GM11168 (cell line): ENCODE measurements around the gene INTS7.
"Not testable (repeated sequence)": the region's sequence is repeated elsewhere in the genome, so short reads cannot be mapped to it uniquely, and the experiment has no call there.

Source experiments
- in situ Hi-C: fragments of 300-500 bp; cut with MboI; formaldehyde crosslinking; loops from one replicate; pipeline ENCODE4 v1.12.0; 2022; ENCODE audit warnings: low sequenced_read_pairs; ENCODE audit not compliant: unreplicated experiment

INTS7 gene

GRCh38 chr1:211986628-211987254, 48.6 kb downstream of the INTS7 start:
- in situ Hi-C loops = no loop called here

DNA sequence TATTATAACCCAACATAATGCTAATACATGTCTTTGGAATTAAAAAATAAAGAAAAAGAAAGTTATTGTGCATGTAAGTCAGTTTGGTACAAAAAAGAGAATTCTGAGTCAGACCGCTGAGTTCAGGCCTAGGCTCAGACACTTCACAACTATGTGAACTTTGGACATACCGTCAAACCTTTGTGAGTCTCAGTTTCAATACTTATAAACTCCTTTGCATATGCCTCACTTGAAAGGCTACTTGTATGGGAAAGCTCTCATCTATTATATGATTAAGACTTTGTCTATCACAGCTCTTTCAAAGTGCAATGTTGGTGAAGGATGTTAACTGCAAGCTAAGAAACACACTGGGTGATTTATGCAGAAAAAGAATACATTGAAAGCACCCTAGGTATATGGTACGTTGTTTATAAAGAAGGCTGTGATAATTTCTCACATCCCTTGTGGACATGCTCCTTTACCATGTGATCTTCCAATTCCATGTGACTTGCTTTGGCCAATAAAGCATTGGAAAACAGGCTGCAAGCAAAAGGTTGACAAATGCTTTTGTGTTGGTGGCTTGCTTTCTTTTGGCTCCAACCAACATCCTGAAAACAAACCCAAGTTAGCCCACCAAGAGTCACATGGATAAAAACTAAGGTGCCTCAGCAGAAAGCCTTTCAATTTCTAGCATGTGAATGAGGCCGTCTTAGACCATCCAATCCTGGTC, 49.6 kb downstream of the INTS7 start:
- in situ Hi-C loops = no loop called here

GRCh38 chr1:211978596-211978995, 56.8 kb downstream of the INTS7 start:
- in situ Hi-C loops = no loop called here

DNA sequence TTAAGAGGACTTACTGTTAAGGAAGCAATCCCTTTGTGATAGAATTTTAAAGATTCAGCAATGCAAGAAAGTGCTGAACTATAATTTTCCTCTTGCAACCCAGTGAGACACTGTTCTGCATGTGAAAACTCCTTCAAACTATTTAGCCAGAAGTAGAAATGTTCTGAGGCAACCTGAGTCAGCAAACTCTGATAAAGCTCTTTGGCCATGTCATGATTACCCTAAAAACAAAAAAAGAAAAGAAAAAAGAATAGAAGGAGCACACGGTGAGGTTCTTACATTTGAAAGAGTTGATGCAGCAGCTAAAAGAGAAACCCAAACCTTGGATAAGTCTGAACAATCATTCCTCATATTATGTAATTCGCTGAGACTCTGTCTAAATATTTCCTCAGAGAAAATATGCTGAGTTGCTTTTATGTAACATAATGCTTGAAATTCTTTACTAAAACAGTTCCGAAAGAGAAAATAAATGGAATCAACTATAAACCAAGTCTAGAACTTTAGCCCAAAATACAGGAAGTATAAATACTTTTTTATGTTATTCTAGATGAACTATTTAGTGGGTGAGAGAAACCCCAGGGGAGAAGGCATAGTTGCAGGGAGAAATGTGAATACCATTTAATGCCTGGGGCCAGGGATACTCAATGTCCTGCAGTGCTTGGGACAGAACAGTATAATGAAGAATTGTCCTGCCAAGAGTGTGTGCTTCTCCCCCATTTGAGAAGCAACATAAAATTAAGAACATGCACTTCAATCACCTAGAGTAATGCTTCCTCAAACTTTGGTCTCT, 60.0 kb downstream of the INTS7 start:
- in situ Hi-C loops = no loop called here

- in situ Hi-C loops = no loop called here
These were observed 61.8 kb downstream of the INTS7 start for GRCh38 chr1:211973541-211973940.

- in situ Hi-C loops = no loop called here
These were observed 67.0 kb downstream of the INTS7 start for GRCh38 chr1:211968200-211968834.

- in situ Hi-C loops = no loop called here
These were observed 67.7 kb downstream of the INTS7 start for GRCh38 chr1:211967704-211968103.

DNA sequence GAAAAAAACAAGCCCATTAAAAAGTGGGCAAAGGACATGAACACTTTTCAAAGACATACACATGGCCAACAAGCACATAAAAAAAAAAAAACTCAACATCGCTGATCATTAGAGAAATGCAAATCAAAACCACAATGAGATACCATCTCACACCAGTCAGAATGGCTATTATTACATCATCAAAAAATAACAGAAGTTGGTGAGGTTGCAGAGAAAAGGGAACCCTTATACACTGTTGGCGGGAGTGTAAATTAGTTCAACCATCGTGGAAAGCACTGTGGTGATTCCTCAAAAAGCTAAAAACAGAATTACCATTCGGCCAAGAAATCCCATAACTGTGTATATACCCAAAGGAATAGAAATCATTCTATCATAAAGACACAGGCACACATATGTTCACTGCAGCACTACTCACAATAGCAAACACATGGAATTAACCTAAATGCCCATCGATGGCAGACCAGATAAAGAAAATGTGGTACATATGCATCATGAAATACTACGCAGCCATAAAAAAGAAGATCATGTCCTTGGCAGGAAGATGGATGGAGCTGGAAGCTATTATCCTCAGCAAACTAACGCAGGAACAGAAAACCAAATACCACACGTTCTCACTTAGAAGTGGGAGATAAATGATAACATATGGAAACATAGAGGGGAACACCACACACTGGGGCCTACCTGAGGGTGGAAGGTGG, 70.1 kb downstream of the INTS7 start:
- in situ Hi-C loops = no loop called here

DNA sequence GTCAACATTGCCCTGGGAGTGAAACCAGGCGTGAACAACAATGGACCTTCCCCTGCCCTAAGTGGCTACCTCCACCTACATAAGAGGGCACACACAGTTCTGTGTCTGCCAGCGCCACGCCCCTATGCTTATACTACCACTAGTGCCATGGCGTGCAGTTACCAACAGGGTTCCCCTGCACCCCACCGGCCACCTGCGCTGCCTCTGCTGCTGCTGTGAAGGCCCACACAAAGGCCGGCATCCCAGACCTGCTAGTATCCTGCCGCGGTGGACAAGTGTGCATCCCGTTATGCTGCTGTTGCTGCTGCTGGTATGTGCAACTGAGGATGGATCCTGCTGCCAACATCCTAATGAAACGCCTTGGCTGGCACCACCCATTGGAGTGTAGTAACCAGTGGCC, 75.7 kb downstream of the INTS7 start:
- in situ Hi-C loops = no loop called here

- in situ Hi-C loops = no loop called here
These were observed 76.1 kb downstream of the INTS7 start for GRCh38 chr1:211959221-211959620.

DNA sequence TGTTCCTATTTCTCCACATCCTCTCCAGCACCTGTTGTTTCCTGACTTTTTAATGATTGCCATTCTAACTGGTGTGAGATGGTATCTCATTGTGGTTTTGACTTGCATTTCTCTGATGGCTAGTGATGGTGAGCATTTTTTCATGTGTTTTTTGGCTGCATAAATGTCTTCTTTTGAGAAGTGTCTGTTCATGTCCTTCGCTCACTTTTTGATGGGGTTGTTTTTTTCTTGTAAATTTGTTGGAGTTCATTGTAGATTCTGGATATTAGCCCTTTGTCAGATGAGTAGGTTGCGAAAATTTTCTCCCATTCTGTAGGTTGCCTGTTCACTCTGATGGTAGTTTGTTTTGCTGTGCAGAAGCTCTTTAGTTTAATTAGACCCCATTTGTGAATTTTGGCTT, 81.3 kb downstream of the INTS7 start:
- in situ Hi-C loops = not testable (repeated sequence)

GRCh38 chr1:211953543-211953942, 81.8 kb downstream of the INTS7 start:
- in situ Hi-C loops = not testable (repeated sequence)

GRCh38 chr1:211952299-211952698, 83.1 kb downstream of the INTS7 start:
- in situ Hi-C loops = no loop called here

GRCh38 chr1:211951856-211952255, 83.5 kb downstream of the INTS7 start:
- in situ Hi-C loops = no loop called here

DNA sequence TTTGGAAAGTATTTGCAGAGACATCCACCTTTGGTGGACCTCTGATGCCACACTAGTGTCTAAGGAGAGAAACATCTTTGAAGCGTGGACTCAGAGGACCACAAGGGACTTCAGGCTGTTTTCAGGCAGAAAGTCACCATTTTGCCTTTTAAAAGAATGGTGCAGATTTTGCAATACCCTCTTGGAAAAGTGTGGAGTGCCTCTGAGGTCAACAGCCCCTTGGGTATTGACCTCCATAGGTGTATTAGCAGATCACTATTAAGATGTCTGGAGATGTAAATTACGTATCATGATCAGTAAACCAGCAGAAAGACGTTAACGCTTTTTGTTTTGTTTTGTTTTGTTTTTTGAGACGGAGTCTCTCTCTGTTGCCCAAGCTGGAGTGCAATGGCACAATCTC, 87.0 kb downstream of the INTS7 start:
- in situ Hi-C loops = no loop called here

DNA sequence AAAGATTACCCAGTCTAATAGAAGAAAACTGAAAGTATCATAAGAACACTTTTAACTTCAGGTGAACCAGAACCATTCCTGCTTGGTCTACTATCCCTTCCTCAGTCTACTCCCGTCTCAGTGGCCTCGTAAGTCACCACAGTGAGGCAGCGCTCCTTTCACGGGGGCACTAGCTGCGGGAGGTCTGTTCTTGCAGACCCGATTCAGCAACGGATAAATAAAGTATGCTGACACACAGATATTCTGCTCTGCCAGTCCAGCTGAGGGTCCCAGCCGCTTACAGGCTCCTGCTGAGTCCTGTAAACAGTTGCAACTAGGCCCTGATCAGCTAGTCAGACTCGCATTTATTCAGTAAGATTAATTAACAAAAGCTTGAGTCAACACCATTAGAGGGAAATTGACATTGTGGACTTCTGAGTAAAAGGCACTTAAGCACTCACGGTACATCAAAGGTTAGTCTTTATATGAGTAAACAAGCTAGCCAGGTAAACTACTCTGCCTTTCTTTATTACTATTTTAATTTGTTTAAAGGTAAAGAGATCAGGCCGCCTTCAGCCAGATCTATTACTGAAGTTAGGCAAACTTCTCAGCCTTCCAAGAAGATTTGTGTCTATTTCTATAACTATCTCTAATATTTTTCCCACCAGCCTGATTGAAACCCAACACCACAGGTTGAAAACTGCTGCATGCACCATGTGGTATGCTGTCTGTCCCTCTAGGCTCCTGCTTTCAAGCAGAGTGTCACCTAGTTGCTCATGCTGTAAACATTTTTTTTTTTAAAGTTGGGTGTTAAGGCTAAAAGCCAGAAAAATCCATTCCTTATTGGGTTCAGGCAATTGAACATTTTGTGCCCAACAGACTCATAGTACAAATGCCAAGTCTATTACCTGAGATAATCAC, 87.7 kb downstream of the INTS7 start:
- in situ Hi-C loops = no loop called here

DNA sequence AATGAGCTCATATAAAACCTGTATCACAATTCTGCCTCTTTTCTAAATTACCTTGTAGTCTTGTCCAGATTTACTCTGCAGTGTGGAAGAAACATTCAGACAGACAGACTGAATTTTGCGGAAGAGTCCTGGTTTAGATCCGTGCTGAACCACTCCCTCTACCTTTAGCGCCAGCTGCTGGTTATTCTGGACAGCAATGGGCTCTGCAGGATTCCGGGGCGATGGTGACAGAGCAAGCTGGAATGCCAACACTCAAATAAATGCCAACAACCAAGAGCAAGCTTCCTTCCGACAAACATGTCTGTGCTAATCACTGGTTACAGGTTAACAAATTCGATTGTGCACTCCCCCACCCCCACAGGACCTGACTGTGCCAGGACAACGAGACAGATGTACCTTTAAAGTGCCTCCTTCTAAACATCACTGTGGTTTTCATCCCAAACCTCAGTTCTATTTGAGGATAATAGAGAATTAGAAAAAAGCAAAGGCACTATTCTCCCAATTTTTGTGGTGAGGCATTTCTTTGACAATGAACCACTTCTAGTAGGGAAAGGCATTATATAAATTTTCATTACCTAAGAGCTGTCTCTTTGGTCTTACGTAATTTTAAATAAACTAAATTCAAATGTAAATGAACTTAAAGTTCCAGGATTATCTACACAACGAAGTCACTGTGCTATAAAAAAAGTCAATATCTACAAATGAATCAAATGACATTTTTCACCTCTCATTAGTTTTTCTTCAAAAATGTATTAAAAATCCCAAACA, 90.4 kb downstream of the INTS7 start:
- in situ Hi-C loops = no loop called here

- in situ Hi-C loops = no loop called here
These were observed 92.8 kb downstream of the INTS7 start for GRCh38 chr1:211942583-211942982.
